Measurements from ENCODE around the gene ENO4.

DNA sequence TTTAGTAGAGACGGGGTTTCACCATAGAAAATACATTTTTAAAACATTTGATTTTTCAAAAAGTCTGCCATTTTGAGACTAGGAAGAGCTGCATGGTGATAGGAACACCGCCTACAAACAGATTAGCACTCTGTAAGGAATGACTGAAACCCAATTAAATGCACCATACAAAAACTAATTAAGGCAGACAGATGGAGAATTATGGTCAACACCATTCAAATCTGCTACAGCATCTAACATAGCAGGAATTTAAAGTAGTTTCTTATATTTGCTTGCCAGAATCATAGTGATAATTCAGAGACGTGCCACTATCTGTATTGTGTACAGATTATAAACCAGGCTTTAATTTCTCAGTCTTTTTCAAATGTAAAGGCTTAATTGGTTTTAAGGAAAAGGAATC, 68.2 kb downstream of the ENO4 start:
- TF ChIP-seq TAF1 (IDR thresholded peaks at IDR 0.05; ENCODE audit: control insufficient read depth, extremely low read depth, insufficient read depth, low read length, severe bottlenecking) (no peak), EP300 (IDR thresholded peaks at IDR 0.05; ENCODE audit: low read length) (no peak), SIN3A (IDR thresholded peaks at IDR 0.05; ENCODE audit: borderline replicate concordance in 2 of 2, control insufficient read depth in 1 of 2, low read depth in 2 of 2, low read length in 2 of 2) (no peak), ZFX (CRISPR knock-in tag; IDR thresholded peaks at IDR 0.05) (no peak)
- TF ChIP-seq, protein P1, sequence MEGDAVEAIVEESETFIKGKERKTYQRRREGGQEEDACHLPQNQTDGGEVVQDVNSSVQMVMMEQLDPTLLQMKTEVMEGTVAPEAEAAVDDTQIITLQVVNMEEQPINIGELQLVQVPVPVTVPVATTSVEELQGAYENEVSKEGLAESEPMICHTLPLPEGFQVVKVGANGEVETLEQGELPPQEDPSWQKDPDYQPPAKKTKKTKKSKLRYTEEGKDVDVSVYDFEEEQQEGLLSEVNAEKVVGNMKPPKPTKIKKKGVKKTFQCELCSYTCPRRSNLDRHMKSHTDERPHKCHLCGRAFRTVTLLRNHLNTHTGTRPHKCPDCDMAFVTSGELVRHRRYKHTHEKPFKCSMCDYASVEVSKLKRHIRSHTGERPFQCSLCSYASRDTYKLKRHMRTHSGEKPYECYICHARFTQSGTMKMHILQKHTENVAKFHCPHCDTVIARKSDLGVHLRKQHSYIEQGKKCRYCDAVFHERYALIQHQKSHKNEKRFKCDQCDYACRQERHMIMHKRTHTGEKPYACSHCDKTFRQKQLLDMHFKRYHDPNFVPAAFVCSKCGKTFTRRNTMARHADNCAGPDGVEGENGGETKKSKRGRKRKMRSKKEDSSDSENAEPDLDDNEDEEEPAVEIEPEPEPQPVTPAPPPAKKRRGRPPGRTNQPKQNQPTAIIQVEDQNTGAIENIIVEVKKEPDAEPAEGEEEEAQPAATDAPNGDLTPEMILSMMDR (IDR thresholded peaks at IDR 0.05 in 2 of 3, conservative IDR thresholded peaks at IDR 0.05 in 1 of 3; ENCODE audit: insufficient read depth in 2 of 3, low read depth in 1 of 3, low read length in 3 of 3), result no peak
- TF ChIP-seq, protein P2, sequence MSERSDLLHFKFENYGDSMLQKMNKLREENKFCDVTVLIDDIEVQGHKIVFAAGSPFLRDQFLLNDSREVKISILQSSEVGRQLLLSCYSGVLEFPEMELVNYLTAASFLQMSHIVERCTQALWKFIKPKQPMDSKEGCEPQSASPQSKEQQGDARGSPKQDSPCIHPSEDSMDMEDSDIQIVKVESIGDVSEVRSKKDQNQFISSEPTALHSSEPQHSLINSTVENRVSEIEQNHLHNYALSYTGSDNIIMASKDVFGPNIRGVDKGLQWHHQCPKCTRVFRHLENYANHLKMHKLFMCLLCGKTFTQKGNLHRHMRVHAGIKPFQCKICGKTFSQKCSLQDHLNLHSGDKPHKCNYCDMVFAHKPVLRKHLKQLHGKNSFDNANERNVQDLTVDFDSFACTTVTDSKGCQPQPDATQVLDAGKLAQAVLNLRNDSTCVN (CRISPR knock-in tag; IDR thresholded peaks at IDR 0.05), result no peak
- TF ChIP-seq, protein P3, sequence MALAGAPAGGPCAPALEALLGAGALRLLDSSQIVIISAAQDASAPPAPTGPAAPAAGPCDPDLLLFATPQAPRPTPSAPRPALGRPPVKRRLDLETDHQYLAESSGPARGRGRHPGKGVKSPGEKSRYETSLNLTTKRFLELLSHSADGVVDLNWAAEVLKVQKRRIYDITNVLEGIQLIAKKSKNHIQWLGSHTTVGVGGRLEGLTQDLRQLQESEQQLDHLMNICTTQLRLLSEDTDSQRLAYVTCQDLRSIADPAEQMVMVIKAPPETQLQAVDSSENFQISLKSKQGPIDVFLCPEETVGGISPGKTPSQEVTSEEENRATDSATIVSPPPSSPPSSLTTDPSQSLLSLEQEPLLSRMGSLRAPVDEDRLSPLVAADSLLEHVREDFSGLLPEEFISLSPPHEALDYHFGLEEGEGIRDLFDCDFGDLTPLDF (CRISPR knock-in tag; IDR thresholded peaks at IDR 0.05), result no peak
